ENCODE results near the gene LSM12. TPM values are rescaled to one million over a fixed set of nuclear protein-coding genes. Genes with fewer than 3 reads are reported as not detected.

Gene LSM12
- total RNA-seq, 2 experiments from 2014 or later = 34.6 to 36.1 TPM

GRCh38 chr17:43988301-43988700, 78.2 kb downstream of the LSM12 start:
- TF ChIP-seq CTCF (IDR thresholded peaks at IDR 0.05) = no peak
- CTCF ChIA-PET = no interaction called here

GRCh38 chr17:43987131-43988021, 79.1 kb downstream of the LSM12 start:
- no peaks in the 10 kb centered on the region for H3K36me3 Mint-ChIP-seq (ENCODE audit: low read depth)
- H3K4me1 Mint-ChIP-seq (ENCODE audit: low read depth) = no peaks in the 10 kb centered on the region
- Histone ChIP-seq H3K36me3 (ENCODE audit: insufficient read depth, low read length) (no peaks in the 10 kb centered on the region), H3K4me3 (ENCODE audit: low read length) (no peak overlapping the region), H3K27me3 (ENCODE audit: control insufficient read depth in 1 of 2, insufficient read depth in 2 of 2, low read length in 2 of 2) (peaks cover 30 to 48% of the 10 kb centered on the region in 2 experiments), H3K27ac (ENCODE audit: low read depth in 1 of 2, low read length in 2 of 2) (no peak overlapping the region), H3K4me1 (ENCODE audit: insufficient read depth, low read length) (peaks cover 15% of the 10 kb centered on the region), H3K9me3 (ENCODE audit: control insufficient read depth in 1 of 2, insufficient read depth in 1 of 2, low read length in 2 of 2) (peaks cover 0 to 6% of the 10 kb centered on the region in 2 experiments)
- H3K27ac Mint-ChIP-seq = no peak overlapping the region
- DNase-seq (no peak), ATAC-seq (ENCODE audit: poor library complexity) (no peak)
- POLR2A ChIA-PET = no interaction called here
- peaks cover 58% of the 10 kb centered on the region for H3K27me3 Mint-ChIP-seq
- H3K4me3 Mint-ChIP-seq = no peak overlapping the region
- H3K9me3 Mint-ChIP-seq = no peaks in the 10 kb centered on the region
- no peak for TF ChIP-seq CTCF (IDR thresholded peaks at IDR 0.05)
- intact Hi-C loops (cut with DNase I, micrococcal nuclease) = no loop called here
- CTCF ChIA-PET = interaction anchor here (1.4 kb wide), 1 partner anchor 17 kb away, joined by 3 read pairs; no protein-coding TSS in a partner anchor

More at GRCh38 chr17:43988301-43988700, 78.2 kb downstream of the LSM12 start:
- H3K27me3 Mint-ChIP-seq = peaks cover 54% of the 10 kb centered on the region
- no peaks in the 10 kb centered on the region for H3K4me1 Mint-ChIP-seq (ENCODE audit: low read depth)
- H3K9me3 Mint-ChIP-seq = no peaks in the 10 kb centered on the region
- H3K27ac Mint-ChIP-seq = no peak overlapping the region
- peaks cover 22 to 38% of the 10 kb centered on the region in 2 experiments for H3K27me3 ChIP-seq (ENCODE audit: control insufficient read depth in 1 of 2, insufficient read depth in 2 of 2, low read length in 2 of 2)
- DNase-seq (no peak), ATAC-seq (ENCODE audit: poor library complexity) (no peak)
- intact Hi-C loops (cut with DNase I, micrococcal nuclease) = no loop called here
- H3K9me3 ChIP-seq (ENCODE audit: control insufficient read depth in 1 of 2, insufficient read depth in 1 of 2, low read length in 2 of 2) = peaks cover 0 to 3% of the 10 kb centered on the region in 2 experiments
- no peak overlapping the region for H3K4me3 Mint-ChIP-seq
- H3K4me1 ChIP-seq (ENCODE audit: insufficient read depth, low read length) = peaks cover 13% of the 10 kb centered on the region
- no peaks in the 10 kb centered on the region for H3K36me3 ChIP-seq (ENCODE audit: insufficient read depth, low read length)
- no peaks in the 10 kb centered on the region for H3K36me3 Mint-ChIP-seq (ENCODE audit: low read depth)
- POLR2A ChIA-PET = no interaction called here
- H3K4me3 ChIP-seq (ENCODE audit: low read length) = no peak overlapping the region
- H3K27ac ChIP-seq (ENCODE audit: low read depth in 1 of 2, low read length in 2 of 2) = no peak overlapping the region

- H3K4me1 ChIP-seq (ENCODE audit: insufficient read depth, low read length) = peaks cover 15% of the 10 kb centered on the region
- H3K4me3 Mint-ChIP-seq = no peak overlapping the region
- peaks cover 0 to 6% of the 10 kb centered on the region in 2 experiments for H3K9me3 ChIP-seq (ENCODE audit: control insufficient read depth in 1 of 2, insufficient read depth in 1 of 2, low read length in 2 of 2)
- intact Hi-C loops (cut with DNase I, micrococcal nuclease) = no loop called here
- TF ChIP-seq CTCF (IDR thresholded peaks at IDR 0.05) = no peak
- H3K4me1 Mint-ChIP-seq (ENCODE audit: low read depth) = no peaks in the 10 kb centered on the region
- peaks cover 68% of the 10 kb centered on the region for H3K27me3 Mint-ChIP-seq
- H3K36me3 ChIP-seq (ENCODE audit: insufficient read depth, low read length) = no peaks in the 10 kb centered on the region
- ChIA-PET CTCF (interaction anchor here (0.6 to 1.4 kb wide), 2 partner anchors 16 to 244 kb away, joined by 3 read pairs; no protein-coding TSS in a partner anchor), POLR2A (no interaction called here)
- no peak overlapping the region for H3K27ac ChIP-seq (ENCODE audit: low read depth in 1 of 2, low read length in 2 of 2)
- H3K4me3 ChIP-seq (ENCODE audit: low read length) = no peak overlapping the region
- no peaks in the 10 kb centered on the region for H3K9me3 Mint-ChIP-seq
- H3K27ac Mint-ChIP-seq = no peak overlapping the region
- DNase-seq (no peak), ATAC-seq (ENCODE audit: poor library complexity) (no peak)
- H3K36me3 Mint-ChIP-seq (ENCODE audit: low read depth) = no peaks in the 10 kb centered on the region
- peaks cover 35 to 55% of the 10 kb centered on the region in 2 experiments for H3K27me3 ChIP-seq (ENCODE audit: control insufficient read depth in 1 of 2, insufficient read depth in 2 of 2, low read length in 2 of 2)
Measured at GRCh38 chr17:43986225-43986981, 80.1 kb downstream of the LSM12 start.

Data from CD4-positive, alpha-beta T cell (primary cell).